Measurements from ENCODE around the gene RAI1. TPM values are rescaled to one million over a fixed set of nuclear protein-coding genes. Genes with fewer than 3 reads are reported as not detected.
A peak's percentile ranks its signal among the peaks of the same experiment; 100 is the strongest.

RAI1 gene
- total and polyA plus RNA-seq, 10 of the 15 experiments (the other 5 are each of a cell fraction or from before 2014, with no cell fraction given), result 0.66 to 37.7 (median 6.0) TPM

GRCh38 chr17:17819561-17819995, 138.3 kb downstream of the RAI1 start (continued):
- TF ChIP-seq RUNX3 (IDR thresholded peaks at IDR 0.05; ENCODE audit: low read length) (peak; percentile 65), ATF7 (IDR thresholded peaks at IDR 0.05; ENCODE audit: low read depth) (peak; percentile 42), PBX3 (IDR thresholded peaks at IDR 0.05; ENCODE audit: insufficient replicate concordance, low read depth, low read length) (no peak), LARP7 (IDR thresholded peaks at IDR 0.05) (no peak), BMI1 (IDR thresholded peaks at IDR 0.05; ENCODE audit: borderline replicate concordance) (no peak), JUNB (IDR thresholded peaks at IDR 0.05) (peak; percentile 63), MEF2A (IDR thresholded peaks at IDR 0.05; ENCODE audit: insufficient read depth, low read depth, low read length) (no peak), STAT3 (IDR thresholded peaks at IDR 0.05; ENCODE audit: low read depth, low read length) (no peak), EED (IDR thresholded peaks at IDR 0.05; ENCODE audit: low read depth) (peak; percentile 27; the same call in 1 of the 2 replicates), MLLT1 (IDR thresholded peaks at IDR 0.05) (no peak), ASH2L (IDR thresholded peaks at IDR 0.05; ENCODE audit: borderline replicate concordance, low read depth) (no peak), RCOR1 (conservative IDR thresholded peaks at IDR 0.05; ENCODE audit: low read depth, low read length) (no peak), TBL1XR1 (IDR thresholded peaks at IDR 0.05; ENCODE audit: low read depth, low read length) (no peak), RAD51 (IDR thresholded peaks at IDR 0.05) (peak; percentile 33), NFYA (IDR thresholded peaks at IDR 0.05; ENCODE audit: borderline replicate concordance, low read depth, low read length) (no peak), FOXM1 (IDR thresholded peaks at IDR 0.05; ENCODE audit: low read depth, low read length) (no peak), IRF3 (IDR thresholded peaks at IDR 0.05) (no peak), TAF1 (IDR thresholded peaks at IDR 0.05; ENCODE audit: borderline replicate concordance, low read depth, low read length) (no peak), CREM (IDR thresholded peaks at IDR 0.05; ENCODE audit: low read depth) (peak; percentile 23; the same call in 1 of the 2 replicates), SIX5 (IDR thresholded peaks at IDR 0.05; ENCODE audit: low read depth, low read length, severe bottlenecking) (no peak), YBX1 (IDR thresholded peaks at IDR 0.05) (no peak), POLR2A (IDR thresholded peaks at IDR 0.05; ENCODE audit: low read depth, low read length) (no peak), NR2F1 (conservative IDR thresholded peaks at IDR 0.05) (no peak)
- TF ChIP-seq, protein P1, sequence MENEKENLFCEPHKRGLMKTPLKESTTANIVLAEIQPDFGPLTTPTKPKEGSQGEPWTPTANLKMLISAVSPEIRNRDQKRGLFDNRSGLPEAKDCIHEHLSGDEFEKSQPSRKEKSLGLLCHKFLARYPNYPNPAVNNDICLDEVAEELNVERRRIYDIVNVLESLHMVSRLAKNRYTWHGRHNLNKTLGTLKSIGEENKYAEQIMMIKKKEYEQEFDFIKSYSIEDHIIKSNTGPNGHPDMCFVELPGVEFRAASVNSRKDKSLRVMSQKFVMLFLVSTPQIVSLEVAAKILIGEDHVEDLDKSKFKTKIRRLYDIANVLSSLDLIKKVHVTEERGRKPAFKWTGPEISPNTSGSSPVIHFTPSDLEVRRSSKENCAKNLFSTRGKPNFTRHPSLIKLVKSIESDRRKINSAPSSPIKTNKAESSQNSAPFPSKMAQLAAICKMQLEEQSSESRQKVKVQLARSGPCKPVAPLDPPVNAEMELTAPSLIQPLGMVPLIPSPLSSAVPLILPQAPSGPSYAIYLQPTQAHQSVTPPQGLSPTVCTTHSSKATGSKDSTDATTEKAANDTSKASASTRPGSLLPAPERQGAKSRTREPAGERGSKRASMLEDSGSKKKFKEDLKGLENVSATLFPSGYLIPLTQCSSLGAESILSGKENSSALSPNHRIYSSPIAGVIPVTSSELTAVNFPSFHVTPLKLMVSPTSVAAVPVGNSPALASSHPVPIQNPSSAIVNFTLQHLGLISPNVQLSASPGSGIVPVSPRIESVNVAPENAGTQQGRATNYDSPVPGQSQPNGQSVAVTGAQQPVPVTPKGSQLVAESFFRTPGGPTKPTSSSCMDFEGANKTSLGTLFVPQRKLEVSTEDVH (IDR thresholded peaks at IDR 0.05; ENCODE audit: low read depth, partially characterized antibody), result no peak
- TF ChIP-seq, protein P2, sequence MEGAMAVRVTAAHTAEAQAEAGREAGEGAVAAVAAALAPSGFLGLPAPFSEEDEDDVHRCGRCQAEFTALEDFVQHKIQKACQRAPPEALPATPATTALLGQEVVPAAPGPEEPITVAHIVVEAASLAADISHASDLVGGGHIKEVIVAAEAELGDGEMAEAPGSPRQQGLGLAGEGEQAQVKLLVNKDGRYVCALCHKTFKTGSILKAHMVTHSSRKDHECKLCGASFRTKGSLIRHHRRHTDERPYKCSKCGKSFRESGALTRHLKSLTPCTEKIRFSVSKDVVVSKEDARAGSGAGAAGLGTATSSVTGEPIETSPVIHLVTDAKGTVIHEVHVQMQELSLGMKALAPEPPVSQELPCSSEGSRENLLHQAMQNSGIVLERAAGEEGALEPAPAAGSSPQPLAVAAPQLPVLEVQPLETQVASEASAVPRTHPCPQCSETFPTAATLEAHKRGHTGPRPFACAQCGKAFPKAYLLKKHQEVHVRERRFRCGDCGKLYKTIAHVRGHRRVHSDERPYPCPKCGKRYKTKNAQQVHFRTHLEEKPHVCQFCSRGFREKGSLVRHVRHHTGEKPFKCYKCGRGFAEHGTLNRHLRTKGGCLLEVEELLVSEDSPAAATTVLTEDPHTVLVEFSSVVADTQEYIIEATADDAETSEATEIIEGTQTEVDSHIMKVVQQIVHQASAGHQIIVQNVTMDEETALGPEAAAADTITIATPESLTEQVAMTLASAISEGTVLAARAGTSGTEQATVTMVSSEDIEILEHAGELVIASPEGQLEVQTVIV (IDR thresholded peaks at IDR 0.05; ENCODE audit: borderline replicate concordance, partially characterized antibody), result no peak
